Measurements from ENCODE around the gene UBE4B. TPM values are rescaled to one million over a fixed set of nuclear protein-coding genes. Genes with fewer than 3 reads are reported as not detected.
A peak's percentile ranks its signal among the peaks of the same experiment; 100 is the strongest.

The UBE4B gene
- total RNA-seq, 1 donor from 2014 or later = 66.7 TPM

GRCh38 chr1:10229903-10230302 is 197.1 kb downstream of the UBE4B start:
- peaks cover 27% of the 10 kb centered on the region for H3K36me3 Mint-ChIP-seq
- peaks cover 87% of the 10 kb centered on the region for H3K79me2 ChIP-seq (ENCODE audit: low read depth)
- H2AFZ ChIP-seq (replicated peaks) = no peak overlapping the region
- no peaks in the 10 kb centered on the region for H3K9me3 ChIP-seq (ENCODE audit: low read depth)
- H3K4me3 Mint-ChIP-seq = no peak overlapping the region
- TF ChIP-seq EZH2phosphoT487 (IDR thresholded peaks at IDR 0.05) (no peak), EZH2 (IDR thresholded peaks at IDR 0.05) (no peak), CTCF (IDR thresholded peaks at IDR 0.05) (no peak)
- H3K27me3 Mint-ChIP-seq (ENCODE audit: insufficient read depth, low read depth) = peaks cover 6% of the 10 kb centered on the region
- peaks cover 65% of the 10 kb centered on the region for H4K20me1 ChIP-seq (ENCODE audit: low read depth)
- H3K4me1 Mint-ChIP-seq = peaks cover 7% of the 10 kb centered on the region
- peaks cover 22% of the 10 kb centered on the region for H3K9me3 Mint-ChIP-seq
- no peak overlapping the region for H3K27ac ChIP-seq
- no peak overlapping the region for H3K27ac Mint-ChIP-seq
- peaks cover 3% of the 10 kb centered on the region for H3F3A ChIP-seq (ENCODE audit: low read depth)
- no peak overlapping the region for H3K4me3 ChIP-seq
- H3K36me3 ChIP-seq = no peaks in the 10 kb centered on the region
- no peaks in the 10 kb centered on the region for H3K27me3 ChIP-seq
- H3K9ac ChIP-seq = no peak overlapping the region
- H3K4me1 ChIP-seq = no peaks in the 10 kb centered on the region
- no peak overlapping the region for H3K4me2 ChIP-seq
- no peak for DNase-seq (ENCODE audit: low spot score)

MicroRNAs within 50 kb of the gene (microRNA counts, 767-probe panel; counts per million panel counts)
- microRNA hsa-miR-1273d = 460 counts per million, percentile 90 among the panel's probes with 10 or more counts

Small RNA genes within 50 kb of the gene (microRNA-seq; reads per million reads assigned to microRNA genes)
- not detected for gene MIR1273D

Small RNA genes within 50 kb of the gene (small RNA-seq; reads per million reads assigned to genes)
- gene MIR1273D (not detected), gene RNU6-828P (not detected)

Other genes with a start within 250 kb of the UBE4B start
- 75.4 and 112 TPM in 2 replicates for gene CLSTN1, start 209.0 kb upstream of the UBE4B start, total RNA-seq (ENCODE audit: low replicate concordance)
- 68.8 and 96.0 TPM in 2 replicates for gene CTNNBIP1, start 122.7 kb upstream of the UBE4B start, total RNA-seq (ENCODE audit: low replicate concordance)
- gene LZIC, start 89.6 kb upstream of the UBE4B start, total RNA-seq (ENCODE audit: low replicate concordance) = 37.0 and 60.6 TPM in 2 replicates
- gene NMNAT1, start 89.5 kb upstream of the UBE4B start, total RNA-seq (ENCODE audit: low replicate concordance) = 9.4 and 14.6 TPM in 2 replicates
- gene RBP7, start 35.7 kb upstream of the UBE4B start, total RNA-seq (ENCODE audit: low replicate concordance) = 0.96 TPM in 1 of 2 replicates, not detected in the other
- gene KIF1B, start 177.6 kb downstream of the UBE4B start, total RNA-seq (ENCODE audit: low replicate concordance) = 49.8 and 52.0 TPM in 2 replicates